ENCODE results near the gene CDH20.

The CDH20 gene

DNA sequence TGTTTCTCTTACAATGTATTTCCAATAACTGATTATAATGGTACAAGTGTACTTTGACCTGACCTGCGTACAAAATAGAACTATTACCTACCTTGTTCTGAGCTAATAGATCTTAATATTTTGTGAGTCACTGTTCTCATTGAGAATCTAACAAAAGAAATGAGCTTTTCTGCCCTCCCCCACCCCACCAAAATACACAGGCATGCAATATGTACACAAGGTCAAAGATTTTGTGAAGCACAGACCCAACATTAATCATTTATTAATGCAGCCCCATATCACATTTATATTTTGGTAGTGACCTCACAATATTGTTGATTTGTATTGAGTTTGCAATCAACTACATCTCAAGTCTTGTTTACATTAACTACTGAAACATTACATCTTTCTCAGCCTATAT, 86.5 kb downstream of the CDH20 start:
- no peaks in the 10 kb centered on the region for H3K36me3 ChIP-seq (ENCODE audit: insufficient read depth, low read length)
- no peak overlapping the region for H3K9ac ChIP-seq (ENCODE audit: insufficient read length)
- H3K9me3 ChIP-seq (ENCODE audit: low read depth, low read length) = no peaks in the 10 kb centered on the region
- TF ChIP-seq POLR2AphosphoS5 (IDR thresholded peaks at IDR 0.05; ENCODE audit: borderline replicate concordance, low read depth, low read length) (no peak), EZH2 (IDR thresholded peaks at IDR 0.05) (no peak), FOXP2 (optimal IDR thresholded peaks at IDR 0.05; ENCODE audit: control extremely low read depth, extremely low read length, insufficient read depth) (no peak)
- H3K27ac ChIP-seq = no peak overlapping the region
- DNase-seq (ENCODE audit: low read depth, low spot score) = no peak
- no peak overlapping the region for H3K4me3 ChIP-seq

- no peak overlapping the region for H3K4me3 ChIP-seq
- DNase-seq (ENCODE audit: low read depth, low spot score) = no peak
Measured at GRCh38 chr18:61420218-61420885, 87.1 kb downstream of the CDH20 start.

DNA sequence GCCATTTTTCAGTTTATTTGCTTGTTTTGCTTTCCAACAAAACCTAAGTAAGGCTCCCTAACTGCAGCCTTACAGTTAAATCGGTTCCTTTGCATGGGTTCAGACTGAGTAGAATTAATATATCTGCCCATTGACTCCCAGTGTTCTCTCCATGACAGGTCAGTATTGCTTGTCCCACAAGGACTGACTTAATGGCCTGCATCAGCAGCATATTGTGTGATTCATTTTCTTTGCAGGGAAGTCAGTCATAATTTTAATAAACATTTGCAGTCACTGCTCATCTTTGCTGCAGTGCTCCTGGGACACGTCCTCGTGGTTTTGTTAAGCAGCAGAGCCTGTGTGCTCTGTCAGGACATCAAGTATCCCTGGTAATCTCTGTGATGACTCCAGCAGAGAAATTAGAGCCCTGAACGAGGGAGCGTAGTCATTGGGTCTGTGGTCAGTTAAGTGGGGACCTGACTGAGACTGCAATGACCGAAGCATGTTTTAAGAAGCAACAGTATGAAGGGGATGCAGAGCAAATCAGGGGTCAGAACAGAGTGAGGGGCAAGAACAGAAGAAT, 93.3 kb downstream of the CDH20 start:
- Histone ChIP-seq H3K27ac (no peak overlapping the region), H3K9me3 (ENCODE audit: low read depth, low read length) (no peaks in the 10 kb centered on the region), H3K4me3 (no peak overlapping the region), H3K36me3 (ENCODE audit: insufficient read depth, low read length) (no peaks in the 10 kb centered on the region), H3K9ac (ENCODE audit: insufficient read length) (no peak overlapping the region)
- no peak for DNase-seq (ENCODE audit: low read depth, low spot score)
- no peak for TF ChIP-seq POLR2AphosphoS5 (IDR thresholded peaks at IDR 0.05; ENCODE audit: borderline replicate concordance, low read depth, low read length)

More at GRCh38 chr18:61420218-61420885, 87.1 kb downstream of the CDH20 start:
- no peak overlapping the region for H3K9ac ChIP-seq (ENCODE audit: insufficient read length)
- TF ChIP-seq POLR2AphosphoS5 (IDR thresholded peaks at IDR 0.05; ENCODE audit: borderline replicate concordance, low read depth, low read length) (no peak), EZH2 (IDR thresholded peaks at IDR 0.05) (no peak), FOXP2 (optimal IDR thresholded peaks at IDR 0.05; ENCODE audit: control extremely low read depth, extremely low read length, insufficient read depth) (no peak)
- H3K27ac ChIP-seq = no peak overlapping the region
- no peaks in the 10 kb centered on the region for H3K9me3 ChIP-seq (ENCODE audit: low read depth, low read length)
- no peaks in the 10 kb centered on the region for H3K36me3 ChIP-seq (ENCODE audit: insufficient read depth, low read length)

GRCh38 chr18:61428266-61428665, 95.0 kb downstream of the CDH20 start:
- Histone ChIP-seq H3K9me3 (ENCODE audit: low read depth, low read length) (no peaks in the 10 kb centered on the region), H3K9ac (ENCODE audit: insufficient read length) (no peak overlapping the region), H3K4me3 (no peak overlapping the region), H3K36me3 (ENCODE audit: insufficient read depth, low read length) (no peaks in the 10 kb centered on the region), H3K27ac (no peak overlapping the region)
- TF ChIP-seq EZH2 (IDR thresholded peaks at IDR 0.05) (no peak), FOXP2 (optimal IDR thresholded peaks at IDR 0.05; ENCODE audit: control extremely low read depth, extremely low read length, insufficient read depth) (no peak), POLR2AphosphoS5 (IDR thresholded peaks at IDR 0.05; ENCODE audit: borderline replicate concordance, low read depth, low read length) (no peak)
- no peak for DNase-seq (ENCODE audit: low read depth, low spot score)

DNA sequence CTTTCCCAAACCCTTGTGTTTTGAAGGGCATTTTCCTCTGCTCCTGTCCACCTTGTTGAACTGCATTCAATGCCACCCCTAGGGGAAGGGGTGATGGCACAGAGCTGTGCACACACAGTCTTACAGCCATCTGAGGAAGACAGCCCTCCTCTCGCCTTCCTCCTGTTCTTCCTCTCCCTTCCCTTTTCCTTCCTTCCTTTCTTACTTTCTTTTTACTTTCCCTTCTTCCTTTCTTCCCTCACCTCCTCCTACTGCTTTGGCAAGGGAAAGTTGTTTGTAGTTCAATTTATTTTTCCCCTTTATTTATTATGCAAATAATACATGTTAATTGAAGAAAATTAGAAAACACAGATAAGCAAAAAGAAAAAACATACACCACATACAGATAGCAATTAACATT, 99.4 kb downstream of the CDH20 start:
- H3K4me3 ChIP-seq = no peak overlapping the region
- no peaks in the 10 kb centered on the region for H3K9me3 ChIP-seq (ENCODE audit: low read depth, low read length)
- TF ChIP-seq EZH2 (IDR thresholded peaks at IDR 0.05) = no peak
- TF ChIP-seq POLR2AphosphoS5 (IDR thresholded peaks at IDR 0.05; ENCODE audit: borderline replicate concordance, low read depth, low read length) = no peak
- no peak for TF ChIP-seq FOXP2 (optimal IDR thresholded peaks at IDR 0.05; ENCODE audit: control extremely low read depth, extremely low read length, insufficient read depth)
- H3K27ac ChIP-seq = no peak overlapping the region
- H3K36me3 ChIP-seq (ENCODE audit: insufficient read depth, low read length) = no peaks in the 10 kb centered on the region
- no peak overlapping the region for H3K9ac ChIP-seq (ENCODE audit: insufficient read length)
- no peak for DNase-seq (ENCODE audit: low read depth, low spot score)

DNA sequence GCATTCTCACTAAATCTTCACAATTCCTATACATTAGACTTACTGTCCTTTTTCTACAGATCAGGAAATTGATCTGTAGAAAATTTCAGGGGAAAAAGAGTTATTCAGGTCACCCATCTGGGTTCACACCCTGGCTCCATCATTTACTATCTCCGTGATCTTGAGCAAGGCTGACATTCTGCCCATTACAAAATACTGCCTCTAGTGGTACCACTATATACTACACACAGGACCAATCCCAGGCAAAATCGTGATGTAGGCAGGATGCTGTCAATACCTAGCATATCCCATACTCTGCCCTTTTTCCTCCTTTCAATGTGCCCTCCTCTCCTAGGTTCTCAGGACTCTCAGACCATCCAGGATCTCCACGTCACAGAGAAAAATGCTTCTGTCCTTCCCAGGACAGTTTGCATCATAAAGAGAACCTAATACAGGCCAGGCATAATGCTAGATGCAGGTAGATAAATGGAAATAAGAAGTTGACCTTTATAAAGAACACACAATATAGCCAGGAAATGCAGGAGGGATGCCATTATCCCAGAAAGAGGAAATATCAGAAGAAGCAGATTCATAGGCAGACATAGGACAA, 101.9 kb downstream of the CDH20 start:
- H3K4me3 ChIP-seq = no peak overlapping the region
- H3K27ac ChIP-seq = no peak overlapping the region
- TF ChIP-seq POLR2AphosphoS5 (IDR thresholded peaks at IDR 0.05; ENCODE audit: borderline replicate concordance, low read depth, low read length) (no peak), FOXP2 (optimal IDR thresholded peaks at IDR 0.05; ENCODE audit: control extremely low read depth, extremely low read length, insufficient read depth) (no peak), EZH2 (IDR thresholded peaks at IDR 0.05) (no peak)
- H3K36me3 ChIP-seq (ENCODE audit: insufficient read depth, low read length) = no peaks in the 10 kb centered on the region
- H3K9me3 ChIP-seq (ENCODE audit: low read depth, low read length) = no peaks in the 10 kb centered on the region
- DNase-seq (ENCODE audit: low read depth, low spot score) = no peak
- no peak overlapping the region for H3K9ac ChIP-seq (ENCODE audit: insufficient read length)

DNA sequence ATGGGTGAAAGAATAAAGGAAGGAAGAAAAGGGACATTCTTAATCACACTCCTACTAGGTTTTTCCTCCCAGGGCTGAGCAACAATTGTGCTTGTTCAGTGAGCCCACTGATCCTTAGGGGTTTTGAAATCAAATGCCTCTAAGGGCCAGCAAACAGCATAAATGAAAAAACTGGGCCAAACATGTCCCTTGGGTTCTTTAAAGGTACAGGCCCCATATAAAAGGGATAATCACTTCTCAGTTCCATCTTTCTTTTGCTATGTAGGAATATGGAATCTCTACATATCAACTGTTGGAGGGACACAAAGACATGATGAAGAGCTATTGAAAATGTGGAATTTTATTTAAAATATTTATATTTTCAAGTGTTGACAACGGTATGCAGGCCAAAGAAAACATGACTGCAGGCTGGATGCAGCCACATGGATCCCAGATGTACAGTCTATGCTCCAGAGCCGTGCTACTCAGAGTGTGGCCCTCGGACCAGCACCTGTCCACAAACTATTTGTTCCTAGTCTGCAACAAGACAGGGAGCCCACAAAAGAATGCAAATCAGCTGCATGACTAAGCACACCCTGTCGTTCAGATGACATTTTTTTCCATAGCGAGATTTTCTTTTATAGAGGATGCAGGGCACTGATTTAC, 110.0 kb downstream of the CDH20 start:
- no peaks in the 10 kb centered on the region for H3K9me3 ChIP-seq (ENCODE audit: low read depth, low read length)
- no peak overlapping the region for H3K4me3 ChIP-seq

GRCh38 chr18:61448316-61448715, 115.1 kb downstream of the CDH20 start:
- no peak for DNase-seq (ENCODE audit: low read depth, low spot score)

More for the DNA sequence above, 110.0 kb downstream of the CDH20 start:
- no peak for TF ChIP-seq POLR2AphosphoS5 (IDR thresholded peaks at IDR 0.05; ENCODE audit: borderline replicate concordance, low read depth, low read length)
- no peak for TF ChIP-seq EZH2 (IDR thresholded peaks at IDR 0.05)
- no peak for TF ChIP-seq FOXP2 (optimal IDR thresholded peaks at IDR 0.05; ENCODE audit: control extremely low read depth, extremely low read length, insufficient read depth)
- Histone ChIP-seq H3K27ac (no peak overlapping the region), H3K36me3 (ENCODE audit: insufficient read depth, low read length) (no peaks in the 10 kb centered on the region), H3K9ac (ENCODE audit: insufficient read length) (no peak overlapping the region)
- no peak for DNase-seq (ENCODE audit: low read depth, low spot score)

More at GRCh38 chr18:61448316-61448715, 115.1 kb downstream of the CDH20 start:
- H3K27ac ChIP-seq = no peak overlapping the region
- TF ChIP-seq EZH2 (IDR thresholded peaks at IDR 0.05) (no peak), FOXP2 (optimal IDR thresholded peaks at IDR 0.05; ENCODE audit: control extremely low read depth, extremely low read length, insufficient read depth) (no peak), POLR2AphosphoS5 (IDR thresholded peaks at IDR 0.05; ENCODE audit: borderline replicate concordance, low read depth, low read length) (no peak)
- H3K9ac ChIP-seq (ENCODE audit: insufficient read length) = no peak overlapping the region
- no peaks in the 10 kb centered on the region for H3K9me3 ChIP-seq (ENCODE audit: low read depth, low read length)
- H3K36me3 ChIP-seq (ENCODE audit: insufficient read depth, low read length) = no peaks in the 10 kb centered on the region
- no peak overlapping the region for H3K4me3 ChIP-seq

Data from SK-N-MC (cell line).